Keratinocyte (primary cell): ENCODE data around the gene PLCH2.

ENCODE experiments used
- CTCF ChIP-seq, 3 experiments: IDR thresholded peaks in 1 of 3; conservative IDR thresholded peaks in 1 of 3; optimal IDR thresholded peaks in 1 of 3; 2 replicates in 2 of 3; 3 replicates in 1 of 3; pipeline versions ENCODE3 to v1.5.1; 2011; ENCODE audit warnings: low read length in 3 of 3, mild to moderate bottlenecking in 3 of 3, moderate library complexity in 2 of 3, control low read depth in 1 of 3, inconsistent platforms in 1 of 3; ENCODE audit not compliant: insufficient read depth in 2 of 3; ENCODE audit errors: extremely low read depth in 1 of 3
- EZH2 ChIP-seq: IDR thresholded peaks from one replicate; pipeline ENCODE4 v1.6.1; 2012; ENCODE audit warnings: inconsistent platforms, mild to moderate bottlenecking, low read length, moderate library complexity

DNA sequence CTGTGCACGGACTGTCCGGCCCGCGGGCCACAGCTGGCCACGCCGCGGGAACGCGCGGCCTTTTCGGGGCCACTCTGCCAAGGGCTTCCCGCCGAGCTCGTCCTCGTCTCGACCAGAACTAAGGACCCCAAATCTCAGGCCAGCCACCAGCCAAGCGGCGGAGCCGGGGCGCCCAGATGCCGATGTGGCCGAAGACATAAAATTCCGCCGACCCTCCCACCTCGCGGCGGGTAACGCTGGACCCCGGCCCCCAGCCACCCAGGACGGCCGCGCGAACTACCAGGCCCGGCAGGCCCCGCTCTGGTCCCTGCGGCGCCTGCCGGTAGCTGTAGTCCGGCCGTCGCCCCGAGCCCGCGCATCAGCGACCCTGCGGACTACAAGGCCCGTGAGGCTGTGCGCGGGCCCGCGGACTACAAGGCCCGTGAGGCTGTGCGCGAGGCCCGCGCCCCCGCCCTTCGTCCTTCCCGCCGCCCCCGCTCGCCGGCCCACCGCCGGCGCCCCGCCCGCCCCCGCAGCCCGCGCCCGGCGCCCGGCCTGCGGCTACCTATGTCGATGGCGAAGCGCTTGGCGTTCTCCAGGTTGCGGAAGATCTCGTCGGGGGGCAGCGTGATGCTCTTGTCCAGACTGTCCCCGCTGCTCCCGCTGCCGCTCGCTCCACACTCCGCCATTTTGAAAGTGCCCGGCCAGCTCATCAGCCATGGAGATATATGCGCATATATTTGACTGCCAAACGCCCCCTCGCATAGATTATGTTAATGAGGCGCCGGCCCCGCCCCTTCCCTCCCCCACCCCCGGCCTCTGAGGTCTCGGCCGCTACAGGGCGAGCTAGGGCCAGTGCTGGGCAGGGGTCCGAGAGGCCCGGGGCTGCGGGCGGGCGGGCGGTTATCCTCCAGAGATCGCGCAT is 50.1 kb downstream of the PLCH2 start, which contains the start of gene PANK4:
- TF ChIP-seq CTCF (optimal IDR thresholded peaks at IDR 0.05 in 1 of 3, IDR thresholded peaks at IDR 0.05 in 1 of 3, conservative IDR thresholded peaks at IDR 0.05 in 1 of 3; ENCODE audit: extremely low read depth in 1 of 3, insufficient read depth in 2 of 3, low read length in 3 of 3) (no peak), EZH2 (no peak)
